GM21619 (cell line): ENCODE measurements around the gene COL10A1.
A peak's percentile ranks its signal among the peaks of the same experiment; 100 is the strongest.

ENCODE experiments used
- ATAC-seq: cut with Tn5 transposase; IDR thresholded peaks from one replicate; pipeline ENCODE4 v1.9.1; 2021; ENCODE audit not compliant: unreplicated experiment

Gene COL10A1

GRCh38 chr6:116088946-116089345, 37.0 kb downstream of the COL10A1 start:
- no peak for ATAC-seq

GRCh38 chr6:116087437-116088027, 38.4 kb downstream of the COL10A1 start:
- ATAC-seq, result peak; percentile 96

- no peak for ATAC-seq
These were observed 41.6 kb downstream of the COL10A1 start for GRCh38 chr6:116084284-116084683.

GRCh38 chr6:116083052-116083451, 42.9 kb downstream of the COL10A1 start:
- ATAC-seq, result no peak

- ATAC-seq, result no peak
These were observed 47.0 kb downstream of the COL10A1 start for GRCh38 chr6:116078945-116079344.

GRCh38 chr6:116078522-116078921, 47.4 kb downstream of the COL10A1 start:
- ATAC-seq, result no peak

GRCh38 chr6:116074732-116075390, 51.1 kb downstream of the COL10A1 start:
- ATAC-seq, result no peak

GRCh38 chr6:116073765-116074440, 52.0 kb downstream of the COL10A1 start:
- ATAC-seq, result no peak

- ATAC-seq, result no peak
These were observed 53.6 kb downstream of the COL10A1 start for GRCh38 chr6:116072368-116072767.

- ATAC-seq, result no peak
These were observed 55.1 kb downstream of the COL10A1 start for GRCh38 chr6:116070616-116071389.

GRCh38 chr6:116070101-116070500, 55.8 kb downstream of the COL10A1 start:
- no peak for ATAC-seq
